GM18519 (cell line): ENCODE measurements around the gene RNASEH2A.

Experiments
- ATAC-seq: cut with Tn5 transposase; IDR thresholded peaks from one replicate; pipeline ENCODE4 v1.9.1; 2021; ENCODE audit warnings: mild to moderate bottlenecking, moderate library complexity; ENCODE audit not compliant: unreplicated experiment, low FRiP score

Gene RNASEH2A

DNA sequence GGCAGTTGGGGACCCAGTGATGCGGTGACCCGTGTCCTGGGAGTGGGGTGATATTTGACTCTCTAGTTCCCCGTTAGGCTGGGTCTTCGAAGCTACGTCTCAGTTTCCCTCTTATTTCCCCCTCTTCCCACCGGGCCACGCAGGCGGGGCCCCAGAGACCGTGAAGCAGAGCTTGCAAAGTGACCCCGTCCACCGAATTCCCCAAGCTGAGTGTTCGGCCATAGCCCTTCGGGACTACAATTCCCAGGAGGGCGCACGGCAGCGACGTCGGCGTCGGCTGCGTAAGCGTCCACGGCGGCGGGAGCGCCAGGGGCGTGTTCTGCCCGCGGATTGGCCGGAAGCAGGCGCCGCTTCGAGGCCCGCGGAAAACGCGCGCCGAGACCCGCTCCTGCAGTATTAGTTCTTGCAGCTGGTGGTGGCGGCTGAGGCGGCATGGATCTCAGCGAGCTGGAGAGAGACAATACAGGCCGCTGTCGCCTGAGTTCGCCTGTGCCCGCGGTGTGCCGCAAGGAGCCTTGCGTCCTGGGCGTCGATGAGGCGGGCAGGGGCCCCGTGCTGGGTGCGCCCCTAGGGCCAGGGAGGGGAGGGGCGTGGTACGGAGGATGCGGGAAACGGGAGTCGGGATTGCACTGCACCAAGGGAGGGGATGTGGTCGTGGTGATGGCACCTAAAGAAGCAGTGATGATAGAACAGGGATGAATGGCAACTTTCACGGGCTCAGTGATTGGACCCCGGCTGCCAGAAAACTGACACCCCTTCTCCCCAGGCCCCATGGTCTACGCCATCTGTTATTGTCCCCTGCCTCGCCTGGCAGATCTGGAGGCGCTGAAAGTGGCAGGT lies at the start of gene RNASEH2A:
TSS of gene RNASEH2A (plus strand) at position 343 of the 840 bp plus-strand sequence. CDS start at position 433, 90 bp downstream.
- ATAC-seq: peak; percentile 64

- no peak for ATAC-seq
These were observed 48.7 kb upstream of the RNASEH2A start for GRCh38 chr19:12757544-12758274.

DNA sequence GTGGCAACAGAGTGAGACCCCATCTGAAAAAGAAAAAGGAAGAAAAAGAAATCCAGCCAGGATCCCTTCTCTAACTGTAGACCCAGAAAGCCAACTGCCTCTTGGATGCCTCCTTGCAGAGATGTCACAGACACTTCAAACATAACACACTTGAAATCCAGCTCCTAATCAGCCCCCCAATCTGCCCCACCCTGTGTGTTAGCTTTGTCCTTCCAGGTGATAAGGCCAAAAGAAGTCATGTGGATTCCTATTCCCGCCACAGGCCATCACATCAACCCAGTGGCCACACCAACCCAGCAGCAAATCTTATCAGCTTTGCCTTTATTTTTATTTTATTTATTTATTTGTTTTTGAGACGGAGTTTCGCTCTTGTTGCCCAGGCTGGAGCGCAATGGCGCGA lies 46.7 kb upstream of the RNASEH2A start:
- no peak for ATAC-seq

GRCh38 chr19:12763100-12763499 lies 43.3 kb upstream of the RNASEH2A start:
- ATAC-seq: no peak

DNA sequence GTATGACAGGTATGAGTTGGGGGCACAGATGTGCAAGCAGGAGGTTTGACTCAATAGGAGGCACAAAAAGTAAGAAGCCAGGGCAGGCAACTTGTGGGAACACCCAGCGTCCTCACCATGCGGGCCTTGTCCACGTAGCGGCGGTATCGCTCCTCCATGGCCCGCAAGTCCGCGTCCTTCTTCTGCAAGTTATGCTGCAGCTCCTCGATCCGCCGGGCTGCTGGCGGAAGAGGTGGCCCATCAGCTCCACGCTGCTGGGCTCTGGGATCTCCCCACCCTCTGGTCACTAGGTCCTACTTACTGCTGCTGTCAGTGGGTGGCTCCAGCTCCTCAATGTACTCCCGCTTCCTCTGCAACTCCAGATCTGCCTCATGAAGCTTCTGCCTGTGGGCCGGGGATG lies 41.7 kb upstream of the RNASEH2A start:
- no peak for ATAC-seq

- ATAC-seq: no peak
These were observed 40.3 kb upstream of the RNASEH2A start for GRCh38 chr19:12766051-12766521.

DNA sequence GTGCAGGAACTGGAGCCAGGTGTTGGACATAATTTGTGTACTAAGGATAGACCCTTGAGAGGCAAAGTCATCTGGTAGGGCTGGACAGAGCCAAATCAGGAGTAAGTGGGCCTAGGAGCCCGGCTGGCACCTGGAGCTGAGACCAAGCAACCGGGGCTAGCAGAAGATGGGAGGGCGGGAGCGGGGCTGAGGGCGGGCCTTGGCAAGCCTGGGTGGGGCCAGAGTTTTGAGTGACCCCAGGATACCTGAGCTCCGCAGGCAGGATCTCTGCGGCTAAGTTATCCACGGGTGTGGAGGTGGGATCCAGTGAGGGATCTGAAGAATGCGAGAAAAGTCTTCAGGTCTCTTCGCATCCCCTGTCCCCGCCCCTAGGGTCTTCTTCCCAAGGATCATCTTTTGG lies 39.2 kb upstream of the RNASEH2A start:
- ATAC-seq: no peak

- ATAC-seq: no peak
These were observed 38.7 kb upstream of the RNASEH2A start for GRCh38 chr19:12767666-12768065.

GRCh38 chr19:12769689-12770088 lies 36.7 kb upstream of the RNASEH2A start:
- ATAC-seq: no peak

- ATAC-seq: no peak
These were observed 35.5 kb upstream of the RNASEH2A start for GRCh38 chr19:12770922-12771321.

- ATAC-seq: no peak
These were observed 34.1 kb upstream of the RNASEH2A start for GRCh38 chr19:12772323-12772722.

GRCh38 chr19:12773571-12773970 lies 32.8 kb upstream of the RNASEH2A start:
- no peak for ATAC-seq

DNA sequence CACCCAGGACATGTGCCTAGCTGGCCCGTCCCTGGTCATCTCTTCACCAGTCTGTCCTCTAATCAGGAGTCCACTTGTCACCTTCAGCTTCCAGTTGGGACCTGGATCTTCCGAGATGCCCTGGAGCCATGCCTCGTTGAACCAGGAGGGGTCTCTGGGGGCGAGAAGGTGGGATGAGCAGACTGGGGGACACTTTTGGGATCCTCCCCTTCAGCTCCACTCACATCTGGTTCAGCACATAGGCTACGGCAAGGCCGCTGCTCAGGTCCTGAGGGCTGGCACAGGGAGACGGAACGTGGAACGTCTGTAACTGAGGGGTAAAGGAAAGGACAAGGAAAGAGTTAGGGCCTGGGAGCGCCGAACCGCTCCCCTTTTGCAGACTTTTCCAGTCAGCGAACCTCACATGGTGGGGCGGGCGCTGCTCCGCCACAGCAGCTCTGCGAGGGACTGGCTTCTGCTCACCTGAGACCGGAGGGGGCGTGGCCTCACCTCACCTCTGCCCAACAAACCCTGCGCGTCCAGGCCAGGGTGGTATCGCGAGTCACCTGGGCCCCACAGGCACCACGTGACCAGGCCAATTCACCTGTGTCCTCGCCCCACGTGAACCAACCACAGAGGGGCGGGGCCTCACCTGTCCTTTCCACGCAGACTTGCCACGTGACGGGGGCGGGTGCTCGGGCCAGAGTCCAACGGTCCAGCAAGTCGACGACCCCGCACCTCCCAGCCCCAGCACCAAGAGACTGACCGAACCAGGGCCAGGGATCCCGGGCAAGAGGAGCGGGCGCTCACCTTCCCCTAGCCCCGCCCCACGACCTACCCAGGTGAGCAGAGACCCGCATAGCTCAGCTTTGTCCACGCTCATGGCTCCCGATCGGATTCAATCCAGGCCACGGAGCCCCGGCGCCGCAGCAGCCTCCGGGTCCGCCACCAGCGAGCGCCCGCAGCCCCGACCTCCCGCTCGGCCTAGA lies 31.5 kb upstream of the RNASEH2A start, which contains the start of gene HOOK2:
TSS of gene HOOK2 (minus strand) at position 965 of the 968 bp plus-strand sequence. CDS start at position 862, 103 bp downstream.
- ATAC-seq: no peak

- ATAC-seq: no peak
These were observed 29.0 kb upstream of the RNASEH2A start for GRCh38 chr19:12777217-12778016.

DNA sequence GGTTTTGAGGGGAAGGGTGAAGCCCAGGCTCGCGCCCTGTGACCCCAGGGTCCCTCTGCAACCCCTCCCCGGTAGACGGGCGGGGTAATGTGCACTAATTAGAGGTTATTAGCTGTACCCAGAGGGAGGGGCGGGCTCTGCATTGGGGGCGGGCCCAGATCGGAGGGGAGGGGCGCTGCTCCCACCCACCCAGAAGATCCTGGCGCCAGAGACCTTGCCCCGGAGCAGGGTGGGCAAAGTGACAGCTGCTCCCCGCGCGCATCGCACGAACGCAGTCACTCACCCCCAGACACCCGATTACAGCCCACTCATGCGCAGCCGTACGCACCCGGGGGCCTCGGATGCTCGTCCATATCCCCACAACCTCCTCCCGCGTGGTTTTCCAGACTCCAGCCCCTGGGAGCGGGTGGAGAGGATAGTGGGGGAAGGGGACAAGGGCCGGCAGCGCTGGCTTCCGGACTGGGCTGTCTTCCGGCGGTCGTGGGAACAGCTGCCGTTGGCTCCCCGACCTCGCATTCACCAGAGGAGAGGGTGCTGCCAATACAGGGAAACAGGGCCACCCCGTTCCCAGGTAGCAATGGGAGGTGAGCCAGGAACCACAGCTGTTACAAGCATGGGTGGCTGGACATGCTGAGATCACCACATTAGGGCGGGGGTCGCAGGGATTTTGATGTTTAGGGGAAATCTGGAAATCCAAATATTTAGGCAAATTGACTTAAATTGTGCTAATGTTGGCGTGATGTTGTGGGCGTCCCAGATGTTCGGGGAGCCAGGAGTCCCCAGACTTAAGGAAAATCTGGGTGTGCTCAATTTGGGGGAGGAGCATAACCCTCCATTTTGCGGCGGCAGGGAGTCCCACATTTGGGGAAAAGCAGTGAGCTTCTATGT lies 28.1 kb upstream of the RNASEH2A start:
- ATAC-seq: no peak

DNA sequence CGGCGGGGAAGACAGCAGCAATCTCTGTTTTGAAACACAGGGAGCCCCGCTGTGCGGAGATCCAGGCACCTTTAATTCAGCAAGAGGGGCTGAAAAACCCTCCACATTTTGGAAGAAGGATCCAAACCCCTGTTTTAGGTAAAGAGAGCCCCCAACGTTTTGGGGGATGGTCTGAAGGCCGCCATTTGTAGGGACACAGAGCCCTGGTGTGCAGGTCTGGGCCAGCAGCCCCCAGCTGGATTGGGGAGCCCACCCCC lies 27.6 kb upstream of the RNASEH2A start:
- ATAC-seq: no peak

DNA sequence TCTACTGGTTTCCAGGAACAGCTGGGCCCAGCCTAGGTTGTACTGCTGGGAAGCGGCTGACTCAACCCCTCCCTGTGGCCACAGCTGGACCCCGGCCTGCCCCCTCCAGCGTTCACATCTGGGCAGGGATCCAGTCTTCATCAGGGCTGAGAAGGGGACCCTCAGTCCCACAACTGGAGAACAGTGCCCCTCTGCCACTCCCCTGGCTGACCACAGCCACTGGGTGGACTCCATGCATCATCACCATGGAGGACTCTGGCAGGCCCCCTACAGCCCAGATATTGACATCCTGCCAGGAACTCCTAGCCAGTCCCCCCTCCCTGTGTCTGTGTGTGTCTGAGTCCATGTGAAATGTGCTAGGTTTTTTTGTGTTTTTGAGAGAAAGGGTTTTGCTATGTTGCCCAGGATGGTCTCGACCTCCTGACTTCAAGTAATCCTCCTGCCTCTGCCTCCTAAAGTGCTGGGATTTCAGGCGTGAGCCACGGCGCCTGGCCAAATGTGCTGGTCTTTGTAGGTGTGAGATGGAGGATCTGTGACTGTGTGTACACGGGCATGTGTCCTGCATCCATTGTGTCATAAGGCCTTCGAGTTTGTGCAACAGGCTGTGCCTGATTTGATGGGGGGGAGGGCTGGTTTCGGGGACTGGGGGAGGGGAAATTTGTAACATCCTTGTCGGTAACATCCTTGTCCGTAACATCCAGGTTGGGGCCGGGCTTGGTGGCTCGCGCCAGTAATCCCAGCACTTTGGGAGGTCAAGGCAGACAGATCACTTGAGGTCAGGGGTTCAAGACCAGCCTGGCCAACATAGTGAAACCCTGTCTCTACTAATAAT lies 27.0 kb upstream of the RNASEH2A start:
- no peak for ATAC-seq

- ATAC-seq: no peak
These were observed 24.3 kb upstream of the RNASEH2A start for GRCh38 chr19:12782174-12782423.
